Measurements from ENCODE around the gene PTGIR. TPM values are rescaled to one million over a fixed set of nuclear protein-coding genes. Genes with fewer than 3 reads are reported as not detected.

PTGIR gene
- total RNA-seq, 4 donors from 2014 or later = 5.9 to 9.1 (median 7.1) TPM

GRCh38 chr19:46599716-46600373 lies 25.0 kb downstream of the PTGIR start:
- intact Hi-C loops (cut with DNase I) = no loop called here
- 68% methylated on average over 9 of the region's 9 CpGs for WGBS

GRCh38 chr19:46598372-46598917 lies 26.4 kb downstream of the PTGIR start:
- Histone ChIP-seq H3K4me3 (no peak overlapping the region), H3K4me1 (peaks cover 15 to 25% (median 24%) of the 10 kb centered on the region in 4 donors), H3K27me3 (no peaks in the 10 kb centered on the region), H3K36me3 (no peaks in the 10 kb centered on the region), H3K27ac (replicated peaks in 1 of 4) (no peak overlapping the region), H3K9me3 (peaks cover 0 to 6% (median 0%) of the 10 kb centered on the region in 4 donors)
- no peak for DNase-seq (ENCODE audit: extremely low spot score)
- WGBS = 99% methylated on average over 4 of the region's 4 CpGs
- intact Hi-C loops (cut with DNase I) = no loop called here
- TF ChIP-seq POLR2A (IDR thresholded peaks at IDR 0.05; ENCODE audit: low read depth) = no peak

More at GRCh38 chr19:46599716-46600373, 25.0 kb downstream of the PTGIR start:
- Histone ChIP-seq H3K4me3 (peak overlapping the region; percentile 85 to 100 (median 93)), H3K36me3 (no peaks in the 10 kb centered on the region), H3K27me3 (no peaks in the 10 kb centered on the region), H3K9me3 (peaks cover 0 to 6% (median 0%) of the 10 kb centered on the region in 4 donors), H3K4me1 (peaks cover 29 to 39% (median 38%) of the 10 kb centered on the region in 4 donors), H3K27ac (replicated peaks in 1 of 4) (peak overlapping the region; percentile 96 to 98 (median 96))
- no peak for DNase-seq (ENCODE audit: extremely low spot score)
- TF ChIP-seq, protein P1, sequence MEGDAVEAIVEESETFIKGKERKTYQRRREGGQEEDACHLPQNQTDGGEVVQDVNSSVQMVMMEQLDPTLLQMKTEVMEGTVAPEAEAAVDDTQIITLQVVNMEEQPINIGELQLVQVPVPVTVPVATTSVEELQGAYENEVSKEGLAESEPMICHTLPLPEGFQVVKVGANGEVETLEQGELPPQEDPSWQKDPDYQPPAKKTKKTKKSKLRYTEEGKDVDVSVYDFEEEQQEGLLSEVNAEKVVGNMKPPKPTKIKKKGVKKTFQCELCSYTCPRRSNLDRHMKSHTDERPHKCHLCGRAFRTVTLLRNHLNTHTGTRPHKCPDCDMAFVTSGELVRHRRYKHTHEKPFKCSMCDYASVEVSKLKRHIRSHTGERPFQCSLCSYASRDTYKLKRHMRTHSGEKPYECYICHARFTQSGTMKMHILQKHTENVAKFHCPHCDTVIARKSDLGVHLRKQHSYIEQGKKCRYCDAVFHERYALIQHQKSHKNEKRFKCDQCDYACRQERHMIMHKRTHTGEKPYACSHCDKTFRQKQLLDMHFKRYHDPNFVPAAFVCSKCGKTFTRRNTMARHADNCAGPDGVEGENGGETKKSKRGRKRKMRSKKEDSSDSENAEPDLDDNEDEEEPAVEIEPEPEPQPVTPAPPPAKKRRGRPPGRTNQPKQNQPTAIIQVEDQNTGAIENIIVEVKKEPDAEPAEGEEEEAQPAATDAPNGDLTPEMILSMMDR (IDR thresholded peaks at IDR 0.05) = no peak
- no peak for TF ChIP-seq POLR2A (IDR thresholded peaks at IDR 0.05; ENCODE audit: low read depth)
- TF ChIP-seq POLR2AphosphoS5 (IDR thresholded peaks at IDR 0.05) = no peak
- no peak for TF ChIP-seq EP300 (IDR thresholded peaks at IDR 0.05)

- Histone ChIP-seq H3K36me3 (no peaks in the 10 kb centered on the region), H3K4me3 (no peak overlapping the region), H3K27ac (replicated peaks in 1 of 4) (no peak overlapping the region), H3K4me1 (peaks cover 0 to 9% (median 7%) of the 10 kb centered on the region in 4 donors), H3K27me3 (no peaks in the 10 kb centered on the region), H3K9me3 (peaks cover 0 to 6% (median 0%) of the 10 kb centered on the region in 4 donors)
- no peak for DNase-seq (ENCODE audit: extremely low spot score)
- TF ChIP-seq EP300 (IDR thresholded peaks at IDR 0.05) (no peak), POLR2A (IDR thresholded peaks at IDR 0.05; ENCODE audit: low read depth) (no peak), POLR2AphosphoS5 (IDR thresholded peaks at IDR 0.05) (no peak)
- TF ChIP-seq, protein P1 (IDR thresholded peaks at IDR 0.05) = no peak
- intact Hi-C loops (cut with DNase I) = no loop called here
- 82% methylated on average over 6 of the region's 6 CpGs for WGBS
These were observed 28.9 kb downstream of the PTGIR start for GRCh38 chr19:46596008-46596407.

GRCh38 chr19:46591870-46592269 lies 33.0 kb downstream of the PTGIR start:
- no peak overlapping the region for H3K4me3 ChIP-seq
- intact Hi-C loops (cut with DNase I) = no loop called here
- no peaks in the 10 kb centered on the region for H3K27me3 ChIP-seq
- H3K27ac ChIP-seq (replicated peaks in 1 of 4) = no peak overlapping the region
- H3K36me3 ChIP-seq = no peaks in the 10 kb centered on the region
- H3K9me3 ChIP-seq = no peaks in the 10 kb centered on the region
- no peaks in the 10 kb centered on the region for H3K4me1 ChIP-seq
- WGBS = 83% methylated on average over 3 of the region's 3 CpGs
- DNase-seq (ENCODE audit: extremely low spot score) = no peak
- no peak for TF ChIP-seq POLR2AphosphoS5 (IDR thresholded peaks at IDR 0.05)
- no peak for TF ChIP-seq EP300 (IDR thresholded peaks at IDR 0.05)
- no peak for TF ChIP-seq POLR2A (IDR thresholded peaks at IDR 0.05; ENCODE audit: low read depth)
- TF ChIP-seq, protein P1 (IDR thresholded peaks at IDR 0.05) = no peak

- TF ChIP-seq, protein P1 (IDR thresholded peaks at IDR 0.05) = no peak
- no peak for TF ChIP-seq POLR2A (IDR thresholded peaks at IDR 0.05; ENCODE audit: low read depth)
- no peak for TF ChIP-seq EP300 (IDR thresholded peaks at IDR 0.05)
- TF ChIP-seq POLR2AphosphoS5 (IDR thresholded peaks at IDR 0.05) = no peak
- H3K4me1 ChIP-seq = no peaks in the 10 kb centered on the region
- H3K4me3 ChIP-seq = no peak overlapping the region
- no peaks in the 10 kb centered on the region for H3K9me3 ChIP-seq
- 92% methylated on average over 4 of the region's 4 CpGs for WGBS
- H3K27ac ChIP-seq (replicated peaks in 1 of 4) = no peak overlapping the region
- no peaks in the 10 kb centered on the region for H3K36me3 ChIP-seq
- DNase-seq (ENCODE audit: extremely low spot score) = no peak
- intact Hi-C loops (cut with DNase I) = no loop called here
- no peaks in the 10 kb centered on the region for H3K27me3 ChIP-seq
These were observed 33.6 kb downstream of the PTGIR start for GRCh38 chr19:46591254-46591653.
